ENCODE measurements around the gene ZNF213. TPM values are rescaled to one million over a fixed set of nuclear protein-coding genes. Genes with fewer than 3 reads are reported as not detected.

Gene ZNF213
- total RNA-seq, 1 experiment from 2014 or later = 5.3 TPM

DNA sequence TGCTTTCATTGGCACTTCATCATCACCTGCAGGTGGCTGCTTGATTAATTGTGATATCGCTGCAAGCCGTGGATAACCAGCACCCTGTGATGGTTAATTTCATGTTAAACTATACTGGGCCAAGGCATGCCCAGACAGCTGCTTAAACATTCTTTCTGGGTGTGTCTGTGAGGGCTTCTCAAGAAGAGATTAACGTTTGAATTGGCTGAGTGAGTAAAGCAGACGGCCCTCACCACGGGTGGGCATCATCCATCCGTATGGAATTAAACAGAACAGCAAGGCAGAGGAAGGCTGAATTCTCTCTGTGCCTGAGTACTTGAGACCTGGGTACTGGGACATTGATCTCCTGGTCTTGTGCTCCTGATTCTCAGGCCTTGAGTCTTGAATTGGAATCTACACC is 7.1 kb upstream of the ZNF213 start:
- ChIA-PET POLR2A (no interaction called here), CTCF (interaction anchor here (3.7 kb wide), 1 partner anchor 69 kb away, joined by 44 read pairs; no protein-coding TSS in a partner anchor)
- no peak overlapping the region for H3K27ac Mint-ChIP-seq (ENCODE audit: unreplicated experiment)
- Histone ChIP-seq H3K4me1 (peaks cover 4% of the 10 kb centered on the region; the same call in 1 of the 2 replicates), H3K4me3 (ENCODE audit: low read depth, low read length) (no peak overlapping the region), H3K27me3 (replicated peaks; ENCODE audit: control insufficient read depth, insufficient read depth, low read length) (no peaks in the 10 kb centered on the region), H3K9me3 (no peaks in the 10 kb centered on the region), H3K36me3 (ENCODE audit: control insufficient read depth, insufficient read depth, low read length) (peaks cover 2% of the 10 kb centered on the region)
- no peak for DNase-seq
- peaks cover 56% of the 10 kb centered on the region for H3K36me3 Mint-ChIP-seq (ENCODE audit: insufficient read depth, unreplicated experiment)
- H3K27me3 Mint-ChIP-seq (ENCODE audit: insufficient read depth, unreplicated experiment) = no peaks in the 10 kb centered on the region
- TF ChIP-seq, protein P1, sequence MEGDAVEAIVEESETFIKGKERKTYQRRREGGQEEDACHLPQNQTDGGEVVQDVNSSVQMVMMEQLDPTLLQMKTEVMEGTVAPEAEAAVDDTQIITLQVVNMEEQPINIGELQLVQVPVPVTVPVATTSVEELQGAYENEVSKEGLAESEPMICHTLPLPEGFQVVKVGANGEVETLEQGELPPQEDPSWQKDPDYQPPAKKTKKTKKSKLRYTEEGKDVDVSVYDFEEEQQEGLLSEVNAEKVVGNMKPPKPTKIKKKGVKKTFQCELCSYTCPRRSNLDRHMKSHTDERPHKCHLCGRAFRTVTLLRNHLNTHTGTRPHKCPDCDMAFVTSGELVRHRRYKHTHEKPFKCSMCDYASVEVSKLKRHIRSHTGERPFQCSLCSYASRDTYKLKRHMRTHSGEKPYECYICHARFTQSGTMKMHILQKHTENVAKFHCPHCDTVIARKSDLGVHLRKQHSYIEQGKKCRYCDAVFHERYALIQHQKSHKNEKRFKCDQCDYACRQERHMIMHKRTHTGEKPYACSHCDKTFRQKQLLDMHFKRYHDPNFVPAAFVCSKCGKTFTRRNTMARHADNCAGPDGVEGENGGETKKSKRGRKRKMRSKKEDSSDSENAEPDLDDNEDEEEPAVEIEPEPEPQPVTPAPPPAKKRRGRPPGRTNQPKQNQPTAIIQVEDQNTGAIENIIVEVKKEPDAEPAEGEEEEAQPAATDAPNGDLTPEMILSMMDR (IDR thresholded peaks at IDR 0.05; ENCODE audit: insufficient read depth in 1 of 2, low read depth in 1 of 2, low read length in 1 of 2, severe bottlenecking in 1 of 2, unreplicated experiment in 1 of 2) = no peak
- BruUV-seq (replicated peaks) = no TSS peak
- intact Hi-C loops (cut with micrococcal nuclease; ENCODE audit: unreplicated experiment) = no loop called here
- H3K9me3 Mint-ChIP-seq (ENCODE audit: unreplicated experiment) = no peaks in the 10 kb centered on the region
- no peak overlapping the region for H3K4me3 Mint-ChIP-seq (ENCODE audit: unreplicated experiment)
- peaks cover 21% of the 10 kb centered on the region for H3K4me1 Mint-ChIP-seq (ENCODE audit: low read depth, unreplicated experiment)

DNA sequence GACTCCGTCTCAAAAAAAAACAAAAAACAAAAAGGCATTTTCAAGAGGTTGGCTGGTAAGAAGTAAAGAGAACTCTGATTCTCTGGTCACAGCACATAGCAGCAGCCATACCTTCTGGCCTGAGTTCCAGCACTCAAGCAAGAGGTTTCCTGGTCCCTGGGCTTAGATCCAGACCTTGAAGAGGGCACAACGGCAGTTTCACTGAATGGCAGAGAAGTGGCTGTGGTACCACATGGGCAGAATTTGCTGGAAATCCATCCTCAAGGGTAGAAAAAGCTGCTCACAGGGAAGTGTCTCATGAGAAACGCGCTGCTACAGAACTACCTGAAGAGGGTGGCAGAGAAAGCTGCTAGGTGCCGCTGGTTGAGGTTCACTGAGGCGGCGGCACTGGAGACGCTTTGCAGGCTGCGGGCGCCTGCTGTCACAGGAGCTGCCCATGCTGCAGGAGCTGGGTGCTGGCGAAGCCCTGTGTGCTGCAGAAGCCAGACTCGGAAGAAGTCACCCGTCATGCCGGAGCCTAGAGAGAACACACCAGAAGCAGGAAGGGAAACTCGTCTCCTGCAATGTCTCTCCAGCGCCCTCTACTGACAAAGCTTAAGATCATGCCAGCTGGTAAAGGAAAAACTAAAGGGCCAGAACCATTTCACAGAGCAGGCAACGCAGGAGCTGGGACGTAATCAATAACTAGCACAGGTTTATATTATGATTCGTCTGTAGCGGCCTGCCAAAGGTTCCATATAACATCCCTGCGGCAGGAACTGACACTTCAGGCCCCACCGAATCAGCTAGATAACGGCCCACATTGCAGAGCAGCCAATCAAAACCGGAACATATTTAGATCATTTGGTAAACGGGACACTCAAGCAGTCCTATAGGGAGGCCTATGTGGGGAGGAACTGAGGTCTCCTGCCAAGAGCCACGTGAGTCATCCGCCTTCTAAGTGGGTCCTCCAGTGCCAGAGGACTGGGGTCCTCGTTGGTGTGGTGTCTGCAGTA is 5.4 kb upstream of the ZNF213 start:
- H3K9me3 ChIP-seq = no peaks in the 10 kb centered on the region
- H3K27ac Mint-ChIP-seq (ENCODE audit: unreplicated experiment) = peak overlapping the region; percentile 25
- TF ChIP-seq, protein P1 (IDR thresholded peaks at IDR 0.05; ENCODE audit: insufficient read depth in 1 of 2, low read depth in 1 of 2, low read length in 1 of 2, severe bottlenecking in 1 of 2, unreplicated experiment in 1 of 2) = peak; percentile 72 to 84
- H3K9me3 Mint-ChIP-seq (ENCODE audit: unreplicated experiment) = no peaks in the 10 kb centered on the region
- H3K27me3 ChIP-seq (replicated peaks; ENCODE audit: control insufficient read depth, insufficient read depth, low read length) = no peaks in the 10 kb centered on the region
- H3K36me3 Mint-ChIP-seq (ENCODE audit: insufficient read depth, unreplicated experiment) = peaks cover 54% of the 10 kb centered on the region
- peak overlapping the region; percentile 36 for H3K4me3 ChIP-seq (ENCODE audit: low read depth, low read length)
- H3K4me1 ChIP-seq = no peaks in the 10 kb centered on the region
- peak overlapping the region; percentile 81 for H3K4me3 Mint-ChIP-seq (ENCODE audit: unreplicated experiment)
- POLR2A ChIA-PET = interaction anchor here (0.7 to 1.3 kb wide), 5 partner anchors 21 to 473 kb away, joined by 3 to 7 read pairs (median 4); no protein-coding TSS in a partner anchor
- H3K27me3 Mint-ChIP-seq (ENCODE audit: insufficient read depth, unreplicated experiment) = no peaks in the 10 kb centered on the region
- peak; percentile 74 to 81 for DNase-seq
- intact Hi-C loops (cut with micrococcal nuclease; ENCODE audit: unreplicated experiment) = loop anchor here (1.0 to 5.0 kb wide), 2 partner anchors 38 to 70 kb away; no protein-coding TSS in a partner anchor
- H3K36me3 ChIP-seq (ENCODE audit: control insufficient read depth, insufficient read depth, low read length) = peaks cover 2% of the 10 kb centered on the region
- H3K4me1 Mint-ChIP-seq (ENCODE audit: low read depth, unreplicated experiment) = peaks cover 15% of the 10 kb centered on the region
- BruUV-seq (replicated peaks) = no TSS peak
- CTCF ChIA-PET = interaction anchor here (0.7 to 3.7 kb wide), 20 partner anchors 11 to 126 kb away, joined by 3 to 44 read pairs (median 4); no protein-coding TSS in a partner anchor

GRCh38 chr16:3131755-3132377 is 3.0 kb upstream of the ZNF213 start:
- H3K27me3 Mint-ChIP-seq (ENCODE audit: insufficient read depth, unreplicated experiment) = no peaks in the 10 kb centered on the region
- peaks cover 8% of the 10 kb centered on the region for H3K4me1 Mint-ChIP-seq (ENCODE audit: low read depth, unreplicated experiment)
- DNase-seq = peak; percentile 71 to 76
- TF ChIP-seq, protein P1 (IDR thresholded peaks at IDR 0.05; ENCODE audit: insufficient read depth in 1 of 2, low read depth in 1 of 2, low read length in 1 of 2, severe bottlenecking in 1 of 2, unreplicated experiment in 1 of 2) = peak; percentile 70 to 75
- Histone ChIP-seq H3K27me3 (replicated peaks; ENCODE audit: control insufficient read depth, insufficient read depth, low read length) (no peaks in the 10 kb centered on the region), H3K9me3 (no peaks in the 10 kb centered on the region), H3K4me3 (ENCODE audit: low read depth, low read length) (no peak overlapping the region), H3K36me3 (ENCODE audit: control insufficient read depth, insufficient read depth, low read length) (peaks cover 2% of the 10 kb centered on the region), H3K4me1 (no peaks in the 10 kb centered on the region)
- intact Hi-C loops (cut with micrococcal nuclease; ENCODE audit: unreplicated experiment) = loop anchor here (5.0 kb wide), 1 partner anchor 35 kb away; no protein-coding TSS in a partner anchor
- H3K4me3 Mint-ChIP-seq (ENCODE audit: unreplicated experiment) = no peak overlapping the region
- H3K9me3 Mint-ChIP-seq (ENCODE audit: unreplicated experiment) = no peaks in the 10 kb centered on the region
- ChIA-PET CTCF (interaction anchor here (0.7 to 1.3 kb wide), 7 partner anchors 19 to 104 kb away, joined by 3 to 7 read pairs (median 4); no protein-coding TSS in a partner anchor), POLR2A (no interaction called here)
- no peak overlapping the region for H3K27ac Mint-ChIP-seq (ENCODE audit: unreplicated experiment)
- peaks cover 41% of the 10 kb centered on the region for H3K36me3 Mint-ChIP-seq (ENCODE audit: insufficient read depth, unreplicated experiment)
- BruUV-seq (replicated peaks) = no TSS peak
